Epidermal melanocyte (primary cell): Measurements from ENCODE around the gene OPRL1.

ENCODE experiments used
- DNase-seq: peaks from one replicate; pipeline ENCODE4 v3.0.0; 2011; ENCODE audit warnings: low spot score; ENCODE audit not compliant: insufficient read length

OPRL1 gene

DNA sequence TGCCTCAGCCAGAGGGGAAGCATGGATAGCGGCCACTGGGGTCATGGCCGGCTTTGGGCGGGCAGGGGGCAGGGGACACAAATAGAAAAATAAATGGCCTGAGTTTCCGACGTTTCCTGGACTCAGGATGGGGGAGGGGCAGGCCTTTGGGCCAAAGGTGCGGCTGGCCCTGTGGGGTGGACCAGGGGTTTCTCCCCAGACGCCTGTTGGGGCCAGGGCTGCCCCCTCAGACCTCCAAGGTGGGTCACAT, 23.3 kb upstream of the OPRL1 start:
- no peak for DNase-seq

DNA sequence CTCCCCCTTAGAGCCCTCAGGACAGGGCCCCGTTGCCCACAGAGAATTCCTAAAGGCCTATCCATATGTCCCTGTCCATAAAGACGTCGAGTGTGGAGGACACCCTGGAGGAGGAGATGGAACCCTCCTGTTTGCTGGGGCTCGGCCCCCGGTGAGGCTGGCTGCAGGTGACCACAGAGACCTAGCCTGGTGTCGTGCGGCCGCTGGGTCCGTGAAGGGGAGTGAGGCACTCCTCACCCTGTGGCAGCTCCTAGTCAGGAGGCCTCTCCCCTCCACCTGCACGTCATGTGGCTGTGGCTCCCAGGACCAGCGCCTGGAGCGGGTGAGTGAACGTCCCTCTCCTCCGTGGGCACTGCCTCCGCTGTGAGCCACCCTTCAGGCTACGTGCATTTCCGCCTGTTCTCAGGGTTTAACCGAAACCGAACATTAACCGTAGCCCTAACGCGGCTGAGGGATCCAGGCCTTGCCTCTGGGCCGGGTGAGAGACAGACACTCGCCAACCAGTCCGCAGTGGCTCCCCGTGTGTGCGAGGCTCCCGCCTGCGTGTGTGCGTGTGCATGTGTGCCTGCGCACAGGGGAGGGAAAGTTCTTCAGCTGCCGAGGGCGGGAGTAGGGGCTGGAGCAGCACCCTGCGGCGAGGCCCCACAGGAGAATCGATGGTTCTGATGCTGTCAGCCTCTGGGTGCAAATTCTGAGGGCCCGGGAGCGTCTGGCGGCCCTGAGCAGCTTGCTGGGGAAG, 22.8 kb upstream of the OPRL1 start:
- no peak for DNase-seq

DNA sequence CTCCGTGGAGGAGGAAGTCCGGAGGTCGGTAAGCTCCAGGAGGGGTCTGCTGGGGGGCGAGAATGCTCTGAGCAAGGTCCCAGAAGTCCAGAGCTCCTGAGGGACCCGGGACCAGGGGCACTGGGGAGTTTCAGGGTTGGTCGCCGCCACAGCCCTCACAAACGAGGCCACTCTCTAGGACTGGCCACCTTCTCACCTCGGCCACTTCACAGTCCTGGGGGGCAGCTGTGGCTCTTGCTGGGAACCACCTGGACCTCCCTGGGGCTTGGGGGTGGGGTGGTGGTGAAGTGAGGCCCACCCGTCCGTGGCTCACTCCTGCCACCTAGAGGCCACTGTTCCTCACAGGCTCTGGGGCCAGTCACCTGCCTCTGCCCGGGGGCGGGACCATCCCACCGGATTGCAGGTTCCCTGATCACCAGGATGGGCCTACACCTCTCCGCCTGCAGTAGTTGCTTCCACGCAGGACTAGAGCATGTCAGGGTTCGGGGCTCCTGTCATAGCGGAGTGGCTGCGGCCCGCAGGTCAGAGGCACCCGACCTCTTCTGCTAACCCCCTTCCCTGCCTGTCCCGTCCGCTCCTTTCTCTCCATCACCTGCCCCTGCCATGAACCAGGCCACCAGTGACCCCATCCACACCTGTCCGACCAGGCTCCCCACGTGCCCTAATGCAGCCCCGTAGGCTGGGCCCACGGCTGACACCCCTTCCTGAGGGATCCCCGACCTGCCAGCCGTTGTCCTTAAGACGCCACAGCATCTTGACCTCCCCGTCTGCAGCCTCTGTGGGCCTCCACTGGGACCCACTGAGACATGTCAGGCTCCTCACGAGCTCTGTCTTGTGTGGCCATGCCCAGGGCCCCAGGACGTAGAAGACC, 22.0 kb upstream of the OPRL1 start:
- DNase-seq, result peak; percentile 96

DNA sequence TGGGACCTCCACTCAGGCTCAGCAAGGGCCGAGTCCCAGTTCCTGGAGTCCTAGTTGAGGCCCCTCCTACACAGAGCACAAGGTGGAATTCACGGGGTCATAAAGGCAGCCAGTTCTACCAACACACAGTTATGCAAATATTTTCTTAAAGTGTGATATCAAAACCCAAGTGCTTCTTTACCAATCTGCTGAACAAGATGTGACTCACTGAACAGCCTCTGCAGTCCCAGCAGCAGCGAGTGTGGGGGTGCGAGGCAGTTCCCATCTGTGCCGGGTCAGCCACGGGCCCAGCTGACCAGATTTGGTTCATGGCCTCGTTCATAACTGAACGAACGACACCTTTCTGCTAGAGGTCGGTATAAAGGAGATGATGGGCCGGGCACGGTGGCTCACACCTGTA, 21.3 kb upstream of the OPRL1 start:
- DNase-seq, result no peak

DNA sequence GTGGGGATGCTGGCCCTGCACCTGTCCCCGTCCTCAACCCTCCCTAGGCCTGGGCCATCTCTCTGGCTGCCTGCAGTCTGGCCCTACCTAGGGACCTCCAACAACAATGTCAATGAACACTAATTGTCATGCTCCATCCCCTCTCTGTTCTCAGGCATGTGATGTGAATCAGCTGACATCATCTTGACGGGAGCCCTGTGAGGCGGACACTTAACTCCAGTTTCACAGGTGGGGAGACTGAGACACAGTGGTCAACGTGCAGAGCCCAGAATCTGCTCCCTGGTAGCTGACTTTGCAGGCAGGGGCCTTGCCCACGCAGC, 17.6 kb upstream of the OPRL1 start:
- DNase-seq, result no peak

DNA sequence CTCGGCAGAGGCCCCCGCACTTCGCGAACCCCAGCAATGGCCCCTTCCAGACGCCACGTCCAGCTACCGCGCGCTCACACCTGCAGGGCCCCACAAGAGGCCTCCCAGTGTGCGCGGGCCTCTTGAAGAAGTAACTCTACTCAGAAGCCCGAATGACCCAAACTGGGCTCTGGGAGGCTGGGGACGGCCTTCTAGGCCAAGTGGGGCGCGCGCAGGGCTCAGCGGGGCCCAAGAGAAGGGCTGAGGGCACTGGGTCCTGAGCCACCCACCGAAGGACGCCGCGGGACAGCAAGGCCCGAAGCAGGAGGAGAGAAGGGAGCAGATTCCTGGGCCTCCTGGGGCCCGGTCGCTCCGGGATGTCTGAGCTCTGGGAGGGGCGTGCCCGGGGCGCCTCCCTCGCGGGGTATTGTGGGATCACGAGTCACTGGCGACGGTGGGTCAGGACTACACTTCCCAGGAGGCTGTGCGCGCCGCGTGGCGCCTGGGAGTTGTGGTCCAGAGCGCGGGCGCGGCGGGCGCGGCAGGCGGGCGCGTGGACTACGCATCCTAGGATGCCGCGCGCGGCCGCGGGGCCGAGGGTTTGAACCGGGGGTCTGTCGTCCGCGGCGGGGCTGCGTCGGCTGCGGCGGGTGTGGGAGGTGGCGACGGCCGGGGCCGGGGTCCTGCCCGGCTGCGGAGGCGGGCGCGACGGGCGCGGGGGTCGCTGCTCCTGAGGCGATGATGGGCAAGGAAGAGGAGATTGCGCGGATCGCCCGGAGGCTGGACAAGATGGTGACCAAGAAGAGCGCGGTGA, 17.1 kb upstream of the OPRL1 start, which contains the start of gene TCEA2:
Gene TCEA2 (plus strand): TSS at position 603 of the 793 bp plus-strand sequence. CDS start 115 bp downstream, at position 718.
- DNase-seq, result peak; percentile 100

DNA sequence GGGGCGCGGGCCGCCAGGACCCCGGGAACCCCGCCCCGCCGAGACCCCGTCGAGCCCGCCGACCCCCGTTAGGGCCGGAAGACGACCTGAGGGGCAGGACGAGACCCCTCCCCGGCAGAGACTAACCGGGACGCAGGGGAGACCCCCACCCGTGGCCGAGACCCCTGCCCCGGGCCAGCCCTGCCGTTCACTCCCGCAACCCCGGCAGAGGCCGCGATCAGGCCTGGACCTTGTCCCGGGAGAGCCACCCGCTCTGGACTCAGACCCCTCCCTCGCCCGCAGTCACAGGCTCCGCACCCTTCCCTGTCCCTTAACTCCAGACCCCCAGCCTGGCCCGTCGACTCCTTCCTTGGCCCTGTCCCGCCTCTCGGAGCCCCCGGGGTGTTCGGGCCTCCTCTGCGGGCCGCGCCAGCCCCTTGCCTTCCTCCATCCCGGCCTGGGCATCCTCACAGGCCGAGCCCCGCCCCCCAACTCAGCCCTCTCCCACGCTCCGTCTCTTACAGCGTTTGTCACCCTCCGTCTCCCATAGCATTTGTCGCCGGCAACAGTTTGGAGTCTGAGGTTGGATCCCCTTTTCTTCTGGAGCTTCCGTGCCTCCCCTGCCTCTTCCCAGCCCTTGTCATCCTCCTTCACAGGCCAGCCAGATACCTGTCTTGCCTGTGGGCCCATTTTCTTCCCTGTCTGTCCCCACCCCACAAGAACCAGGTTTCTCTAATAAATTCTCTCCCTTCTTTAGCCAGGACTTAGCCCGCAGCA, 16.3 kb upstream of the OPRL1 start:
- no peak for DNase-seq

DNA sequence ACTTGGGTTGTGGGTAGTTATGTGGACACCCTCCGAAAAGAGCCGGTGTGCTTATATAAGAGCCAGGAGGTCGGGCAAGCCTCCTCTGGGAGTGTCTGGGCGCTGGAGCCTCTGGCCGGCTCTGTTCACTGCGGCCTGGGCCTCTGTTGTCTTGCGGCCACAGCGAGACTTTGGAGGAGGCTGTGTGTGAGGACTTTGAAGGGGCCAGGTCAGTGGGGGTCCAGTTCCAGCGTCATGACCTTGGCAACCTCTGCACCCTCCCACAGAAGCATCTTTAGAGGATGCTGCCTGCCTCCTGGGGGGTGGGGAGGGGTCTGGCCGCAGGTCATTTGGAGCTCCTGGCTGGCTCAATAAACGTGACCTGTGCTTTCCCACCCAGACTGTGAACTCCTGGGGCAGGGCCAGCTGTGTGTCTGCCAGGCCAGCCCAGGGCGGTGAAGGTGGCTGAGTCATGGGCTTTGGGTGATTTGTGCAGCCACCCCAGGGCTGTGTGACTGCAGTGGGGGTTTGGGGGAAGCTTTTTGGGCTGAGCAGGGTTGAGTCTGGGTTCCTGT, 15.7 kb upstream of the OPRL1 start:
- DNase-seq, result no peak

DNA sequence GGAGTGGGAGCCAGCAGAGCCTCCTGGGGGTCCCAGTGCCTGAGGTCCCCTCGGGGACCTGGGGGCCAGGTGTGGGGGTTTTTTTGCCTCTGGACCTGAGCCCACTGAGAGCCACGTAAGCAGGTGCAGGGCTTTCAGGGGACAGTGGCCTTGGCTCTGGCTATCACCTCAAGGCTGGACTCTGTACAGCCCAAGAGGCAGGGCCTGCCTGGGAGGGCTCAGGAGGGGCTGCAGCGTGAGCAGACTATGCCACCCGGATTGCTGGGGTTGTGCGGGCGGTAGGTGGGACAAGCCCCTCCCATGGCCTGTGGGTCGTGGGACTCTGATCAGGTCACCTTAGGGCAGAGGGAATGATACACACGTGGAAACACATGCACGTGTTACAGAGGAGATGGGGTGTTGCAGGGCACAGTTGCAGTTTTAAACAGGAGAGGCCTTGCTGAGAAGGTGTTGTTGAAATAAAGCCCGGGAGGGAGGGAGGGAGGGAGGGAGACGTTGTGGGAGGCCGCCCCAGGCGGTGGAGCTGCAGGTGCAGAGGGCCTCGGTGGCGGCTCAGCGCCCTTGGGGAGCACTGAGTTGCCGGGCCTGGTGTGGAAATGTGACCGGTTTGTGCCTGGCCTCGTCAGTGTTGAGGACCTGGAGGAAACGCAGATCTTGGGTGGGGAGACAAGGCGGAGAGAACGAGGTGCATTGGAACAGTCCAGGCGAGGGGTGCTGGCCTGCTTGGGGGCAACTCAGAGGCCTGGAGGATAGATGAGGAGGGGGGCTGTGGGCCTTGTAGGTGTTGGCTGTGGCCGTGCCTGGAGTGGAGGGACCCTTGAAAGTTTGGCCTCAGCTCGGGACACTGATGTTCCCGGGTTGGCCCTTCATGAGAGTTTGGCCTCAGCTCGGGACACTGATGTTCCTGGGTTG, 14.6 kb upstream of the OPRL1 start:
- no peak for DNase-seq

DNA sequence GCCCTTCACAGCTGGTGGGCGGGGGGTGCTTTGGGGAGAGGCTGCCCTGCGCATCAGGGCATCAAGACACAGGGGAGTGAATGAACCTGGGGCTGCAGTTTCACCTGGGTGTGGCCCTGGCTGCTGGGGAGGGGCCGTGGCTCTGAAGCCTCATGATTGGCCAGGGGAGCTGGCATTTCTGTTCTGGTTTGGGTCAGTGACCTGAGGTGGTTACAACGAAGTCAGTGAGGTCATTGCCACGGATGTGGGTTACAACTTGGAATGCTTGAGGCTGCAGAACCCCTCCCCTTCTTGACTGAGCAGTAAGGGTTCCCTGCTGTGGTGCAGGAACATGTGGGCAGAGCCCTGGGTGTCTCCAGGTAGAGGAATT, 13.9 kb upstream of the OPRL1 start:
- DNase-seq, result no peak

DNA sequence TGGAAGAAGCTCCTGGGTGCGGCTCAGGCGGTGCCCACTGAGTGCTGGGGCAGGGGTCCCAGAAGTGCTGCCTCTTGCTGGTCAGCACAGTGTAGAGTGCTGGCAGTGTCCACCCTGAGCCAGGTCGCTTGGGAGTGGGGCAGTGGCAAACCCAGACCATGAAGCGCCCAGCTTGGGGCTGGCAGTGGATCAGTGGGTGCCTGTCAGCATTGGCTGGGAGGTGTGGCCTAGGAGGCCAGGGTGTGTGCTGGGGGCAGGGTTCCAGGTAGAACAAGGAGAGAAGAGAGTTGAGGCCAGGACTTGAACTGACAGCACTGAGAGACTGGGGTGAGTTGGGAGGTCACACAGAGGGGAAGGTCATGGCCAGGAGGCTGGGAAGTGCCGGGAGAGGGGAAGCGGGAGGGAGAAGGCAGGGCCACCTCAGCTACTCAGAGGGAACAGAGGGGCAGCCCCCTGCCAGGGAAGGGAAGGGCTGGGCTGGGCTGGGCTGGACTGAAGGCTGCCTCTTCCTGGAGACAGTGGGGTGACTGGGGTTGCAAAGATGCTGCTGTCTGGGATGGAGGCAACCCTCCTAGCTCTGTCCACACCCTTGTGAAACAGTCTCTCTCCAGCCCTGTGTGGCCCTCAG, 12.8 kb upstream of the OPRL1 start:
- no peak for DNase-seq

DNA sequence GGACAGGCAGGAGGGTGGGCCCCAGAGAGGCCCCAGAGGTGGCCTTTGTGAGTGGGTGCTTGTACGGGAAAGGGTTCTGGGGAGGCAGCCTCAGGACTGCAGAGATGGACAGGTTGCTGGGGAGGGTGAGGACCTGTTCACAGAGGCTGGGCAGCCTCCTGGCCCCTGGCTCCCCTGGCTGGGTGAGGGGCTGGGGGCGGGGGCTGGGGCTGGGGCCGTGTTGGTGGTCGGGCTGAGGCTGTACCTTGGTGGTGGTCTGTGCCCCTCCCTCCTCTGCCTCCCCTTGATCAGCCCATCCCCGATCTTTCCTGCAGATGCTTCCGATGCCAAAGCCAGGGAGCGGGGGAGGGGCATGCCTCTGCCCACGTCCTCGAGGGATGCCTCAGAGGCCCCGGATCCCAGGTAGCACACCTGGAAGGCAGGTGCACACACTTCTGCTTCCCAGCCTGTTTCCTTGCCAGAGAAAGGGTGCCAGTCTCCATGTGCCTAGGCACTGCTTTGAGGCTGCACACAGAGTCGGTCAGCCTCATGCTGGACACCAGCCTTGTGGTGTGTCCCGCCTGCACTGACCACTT, 12.1 kb upstream of the OPRL1 start:
- no peak for DNase-seq

DNA sequence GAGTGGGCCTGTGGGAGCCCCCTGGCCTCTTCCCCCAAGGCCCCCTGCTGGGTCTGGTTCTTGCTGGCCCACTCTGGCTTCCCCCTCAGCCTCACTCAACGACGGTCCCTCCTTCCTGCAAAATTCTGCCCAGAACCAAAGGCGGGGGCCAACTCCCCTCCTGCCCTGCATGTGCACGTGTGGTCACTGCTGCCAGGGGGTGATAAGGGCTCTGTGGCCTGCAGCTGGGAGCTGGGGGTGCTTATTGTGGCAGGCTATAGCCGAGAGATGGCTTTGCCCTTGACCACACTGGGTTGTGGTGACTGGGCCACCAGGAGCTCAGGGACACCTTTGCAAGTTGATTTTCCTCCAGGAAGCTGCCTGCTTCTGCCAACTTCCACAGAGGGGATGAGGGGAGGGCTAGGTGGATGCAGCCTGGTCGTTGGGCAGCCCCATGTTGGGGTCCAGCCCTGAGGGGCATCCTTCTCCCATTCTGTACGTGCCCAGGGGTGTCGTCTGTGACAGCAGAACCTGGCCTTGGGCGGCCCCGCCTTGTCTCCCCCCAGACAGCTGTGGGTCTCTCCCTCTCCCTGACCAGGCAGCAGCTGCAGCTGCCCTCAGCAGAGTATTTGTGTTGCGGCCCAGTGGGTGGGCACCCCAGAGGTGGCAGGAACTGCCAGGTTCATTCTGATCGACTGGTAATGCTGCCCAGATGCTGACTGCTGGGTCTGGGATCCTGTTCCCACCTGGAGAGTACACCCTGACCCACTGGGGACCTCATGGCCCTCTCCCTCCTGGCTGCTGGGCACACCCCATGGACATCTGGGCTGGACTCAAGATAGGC, 11.3 kb upstream of the OPRL1 start:
- DNase-seq, result no peak

DNA sequence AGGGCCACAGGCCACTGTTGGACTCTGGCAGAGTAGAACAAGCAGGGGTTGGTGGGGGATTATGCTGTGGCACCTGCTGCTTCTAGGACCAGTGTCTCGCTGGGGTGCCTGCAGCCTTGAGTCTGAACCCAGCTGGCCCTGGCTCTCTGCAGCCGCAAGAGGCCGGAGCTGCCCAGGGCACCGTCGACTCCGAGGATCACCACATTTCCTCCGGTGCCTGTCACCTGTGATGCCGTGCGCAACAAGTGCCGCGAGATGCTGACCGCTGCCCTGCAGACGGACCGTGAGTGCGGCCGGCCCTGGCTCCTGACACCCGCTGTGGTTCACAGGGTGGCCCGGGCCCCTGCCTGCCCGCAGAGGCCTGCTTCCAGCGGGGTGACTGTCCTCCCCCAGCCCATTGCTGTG, 10.7 kb upstream of the OPRL1 start:
- no peak for DNase-seq

DNA sequence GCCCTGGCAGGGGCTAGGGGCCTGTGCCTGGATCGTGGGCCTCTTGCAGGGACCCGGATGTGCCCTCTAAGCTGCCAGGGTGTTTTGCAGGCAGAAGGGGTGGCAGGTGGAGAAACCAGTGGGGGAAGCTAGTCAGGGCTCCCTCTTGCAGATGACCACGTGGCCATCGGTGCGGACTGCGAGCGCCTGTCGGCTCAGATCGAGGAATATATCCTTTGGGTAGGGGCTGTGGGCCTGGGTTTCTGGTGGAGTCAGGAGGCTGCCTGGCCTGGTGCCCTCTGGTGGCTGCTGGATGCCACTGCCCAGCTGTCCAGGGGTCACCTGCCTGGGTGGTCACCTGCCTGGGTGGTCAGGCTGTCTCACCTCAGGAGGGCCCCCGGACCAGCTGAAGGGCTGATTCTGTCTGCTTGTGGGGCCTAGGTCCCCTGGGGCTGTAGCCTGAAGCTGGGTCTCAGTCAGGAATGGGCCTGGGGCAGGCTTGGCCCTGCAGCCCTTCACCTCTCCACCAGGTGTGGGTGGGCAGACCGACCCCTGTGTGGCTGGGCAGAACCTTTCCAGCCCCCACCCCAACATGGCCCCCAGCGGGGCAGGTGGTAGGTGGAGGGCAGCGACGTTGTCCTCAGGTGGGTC, 10.2 kb upstream of the OPRL1 start:
- DNase-seq, result peak; percentile 72

DNA sequence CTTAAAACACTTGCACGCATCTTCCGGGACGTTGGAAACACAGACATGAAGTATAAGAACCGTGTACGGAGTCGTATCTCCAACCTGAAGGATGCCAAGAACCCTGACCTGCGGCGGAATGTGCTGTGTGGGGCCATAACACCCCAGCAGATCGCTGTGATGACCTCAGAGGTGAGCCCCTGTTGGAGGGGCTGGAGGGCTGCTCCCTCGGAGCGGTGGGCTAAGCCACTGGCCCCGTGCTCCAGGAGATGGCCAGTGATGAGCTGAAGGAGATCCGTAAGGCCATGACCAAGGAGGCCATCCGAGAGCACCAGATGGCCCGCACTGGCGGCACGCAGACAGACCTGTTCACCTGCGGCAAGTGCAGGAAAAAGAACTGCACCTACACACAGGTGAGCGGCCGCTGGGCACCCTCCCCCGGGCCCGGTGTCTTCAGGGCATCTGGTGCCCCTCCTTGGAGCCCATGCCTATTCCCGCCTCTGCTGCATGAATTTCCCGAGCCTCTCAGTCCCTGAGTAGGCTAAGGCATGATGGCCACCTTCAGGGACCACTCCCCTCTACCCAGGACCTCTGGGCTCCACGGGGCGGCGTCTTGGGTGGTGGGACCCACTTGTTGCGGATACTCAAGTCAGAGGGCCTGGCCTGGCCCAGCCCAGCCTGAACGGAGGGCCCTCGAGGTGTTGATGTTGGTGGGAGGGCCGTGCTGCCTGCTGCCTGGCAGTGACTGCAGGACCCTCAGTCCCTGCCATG, 9.5 kb upstream of the OPRL1 start:
- no peak for DNase-seq
